ENCODE measurements around the gene UNC5A. TPM values are rescaled to one million over a fixed set of nuclear protein-coding genes. Genes with fewer than 3 reads are reported as not detected.

Gene UNC5A
- total RNA-seq, 2 experiments from 2014 or later = not detected

- Mint-ChIP-seq H3K27me3 (peaks cover 5% of the 10 kb centered on the region), H3K27ac (no peak overlapping the region)
- CTCF ChIA-PET = no interaction called here
Observed at GRCh38 chr5:176799488-176799887, 10.9 kb upstream of the UNC5A start.

GRCh38 chr5:176800024-176800423 lies 10.3 kb upstream of the UNC5A start:
- Mint-ChIP-seq H3K4me3 (no peak overlapping the region), H3K4me1 (no peaks in the 10 kb centered on the region), H3K9me3 (no peaks in the 10 kb centered on the region), H3K27me3 (peaks cover 8% of the 10 kb centered on the region), H3K27ac (no peak overlapping the region), H3K36me3 (ENCODE audit: low read depth) (no peaks in the 10 kb centered on the region)
- ChIA-PET POLR2A (no interaction called here), CTCF (no interaction called here)
- no peak for DNase-seq

More at GRCh38 chr5:176799488-176799887, 10.9 kb upstream of the UNC5A start:
- DNase-seq = no peak
- no peaks in the 10 kb centered on the region for H3K36me3 Mint-ChIP-seq (ENCODE audit: low read depth)
- no peaks in the 10 kb centered on the region for H3K9me3 Mint-ChIP-seq
- POLR2A ChIA-PET = no interaction called here
- H3K4me1 Mint-ChIP-seq = no peaks in the 10 kb centered on the region
- H3K4me3 Mint-ChIP-seq = no peak overlapping the region

- Mint-ChIP-seq H3K27me3 (peaks cover 14% of the 10 kb centered on the region), H3K4me3 (no peak overlapping the region), H3K4me1 (no peaks in the 10 kb centered on the region), H3K9me3 (no peaks in the 10 kb centered on the region), H3K36me3 (ENCODE audit: low read depth) (no peaks in the 10 kb centered on the region), H3K27ac (no peak overlapping the region)
- ChIA-PET POLR2A (no interaction called here), CTCF (no interaction called here)
- DNase-seq = no peak
Observed at GRCh38 chr5:176802116-176802784, 8.1 kb upstream of the UNC5A start.

- H3K4me3 Mint-ChIP-seq = no peak overlapping the region
- H3K27me3 Mint-ChIP-seq = peaks cover 22% of the 10 kb centered on the region
- POLR2A ChIA-PET = no interaction called here
- H3K27ac Mint-ChIP-seq = no peak overlapping the region
- H3K4me1 Mint-ChIP-seq = no peaks in the 10 kb centered on the region
- H3K9me3 Mint-ChIP-seq = no peaks in the 10 kb centered on the region
- CTCF ChIA-PET = no interaction called here
- H3K36me3 Mint-ChIP-seq (ENCODE audit: low read depth) = no peaks in the 10 kb centered on the region
- DNase-seq = no peak
Observed at GRCh38 chr5:176803068-176803942, 7.1 kb upstream of the UNC5A start.

- POLR2A ChIA-PET = no interaction called here
- no peak overlapping the region for H3K27ac Mint-ChIP-seq
- no peak overlapping the region for H3K4me3 Mint-ChIP-seq
- H3K9me3 Mint-ChIP-seq = no peaks in the 10 kb centered on the region
- H3K4me1 Mint-ChIP-seq = no peaks in the 10 kb centered on the region
- peaks cover 29% of the 10 kb centered on the region for H3K27me3 Mint-ChIP-seq
- peak; percentile 21 for DNase-seq
- CTCF ChIA-PET = interaction anchor here (1.2 kb wide), 1 partner anchor 10 kb away, joined by 3 read pairs; no protein-coding TSS in a partner anchor
- no peaks in the 10 kb centered on the region for H3K36me3 Mint-ChIP-seq (ENCODE audit: low read depth)
Observed at GRCh38 chr5:176803943-176804498, 6.3 kb upstream of the UNC5A start.

- DNase-seq = no peak
- Mint-ChIP-seq H3K4me3 (no peak overlapping the region), H3K27me3 (peaks cover 38% of the 10 kb centered on the region), H3K9me3 (no peaks in the 10 kb centered on the region), H3K36me3 (ENCODE audit: low read depth) (no peaks in the 10 kb centered on the region), H3K4me1 (peaks cover 7% of the 10 kb centered on the region), H3K27ac (no peak overlapping the region)
- ChIA-PET POLR2A (no interaction called here), CTCF (interaction anchor here (1.2 kb wide), 1 partner anchor 145 kb away, joined by 3 read pairs; no protein-coding TSS in a partner anchor)
Observed at GRCh38 chr5:176806137-176806536, 4.2 kb upstream of the UNC5A start.

- no peak for DNase-seq
- ChIA-PET POLR2A (no interaction called here), CTCF (no interaction called here)
- no peaks in the 10 kb centered on the region for H3K36me3 Mint-ChIP-seq (ENCODE audit: low read depth)
- peak overlapping the region; percentile 38 for H3K4me3 Mint-ChIP-seq
- no peaks in the 10 kb centered on the region for H3K9me3 Mint-ChIP-seq
- H3K4me1 Mint-ChIP-seq = peaks cover 7% of the 10 kb centered on the region
- peaks cover 61% of the 10 kb centered on the region for H3K27me3 Mint-ChIP-seq
- H3K27ac Mint-ChIP-seq = no peak overlapping the region
Observed at GRCh38 chr5:176809544-176810080, 747 bp upstream of the UNC5A start.

- Mint-ChIP-seq H3K27ac (no peak overlapping the region), H3K36me3 (ENCODE audit: low read depth) (no peaks in the 10 kb centered on the region), H3K4me1 (peaks cover 7% of the 10 kb centered on the region), H3K27me3 (peaks cover 65% of the 10 kb centered on the region), H3K9me3 (no peaks in the 10 kb centered on the region), H3K4me3 (peak overlapping the region; percentile 26)
- DNase-seq = no peak
- POLR2A ChIA-PET = no interaction called here
- CTCF ChIA-PET = interaction anchor here (0.5 kb wide), 1 partner anchor 75 kb away, joined by 3 read pairs; no protein-coding TSS in a partner anchor
Observed at GRCh38 chr5:176810687-176811501, 535 bp downstream of the UNC5A start.

GRCh38 chr5:176812269-176813259 lies 2.2 kb downstream of the UNC5A start:
- H3K36me3 Mint-ChIP-seq (ENCODE audit: low read depth) = no peaks in the 10 kb centered on the region
- CTCF ChIA-PET = interaction anchor here (1.2 kb wide), 1 partner anchor 152 kb away, joined by 3 read pairs; no protein-coding TSS in a partner anchor
- no peaks in the 10 kb centered on the region for H3K9me3 Mint-ChIP-seq
- no peak for DNase-seq
- no peak overlapping the region for H3K27ac Mint-ChIP-seq
- peaks cover 70% of the 10 kb centered on the region for H3K27me3 Mint-ChIP-seq
- POLR2A ChIA-PET = no interaction called here
- H3K4me3 Mint-ChIP-seq = no peak overlapping the region
- peaks cover 10% of the 10 kb centered on the region for H3K4me1 Mint-ChIP-seq

- DNase-seq = no peak
- Mint-ChIP-seq H3K4me1 (peaks cover 17% of the 10 kb centered on the region), H3K9me3 (no peaks in the 10 kb centered on the region), H3K4me3 (no peak overlapping the region), H3K27me3 (peaks cover 68% of the 10 kb centered on the region), H3K27ac (no peak overlapping the region), H3K36me3 (ENCODE audit: low read depth) (no peaks in the 10 kb centered on the region)
- POLR2A ChIA-PET = no interaction called here
- CTCF ChIA-PET = interaction anchor here (0.8 to 1.5 kb wide), 4 partner anchors 9 to 153 kb away, joined by 3 read pairs; no protein-coding TSS in a partner anchor
Observed at GRCh38 chr5:176813587-176814312, 3.4 kb downstream of the UNC5A start.

GRCh38 chr5:176814313-176814685 lies 3.9 kb downstream of the UNC5A start:
- ChIA-PET CTCF (interaction anchor here (0.6 to 1.5 kb wide), 4 partner anchors 10 to 1297 kb away, joined by 3 read pairs; no protein-coding TSS in a partner anchor), POLR2A (no interaction called here)
- H3K36me3 Mint-ChIP-seq (ENCODE audit: low read depth) = no peaks in the 10 kb centered on the region
- H3K27ac Mint-ChIP-seq = no peak overlapping the region
- no peak overlapping the region for H3K4me3 Mint-ChIP-seq
- no peak for DNase-seq
- H3K9me3 Mint-ChIP-seq = no peaks in the 10 kb centered on the region
- peaks cover 14% of the 10 kb centered on the region for H3K4me1 Mint-ChIP-seq
- peaks cover 68% of the 10 kb centered on the region for H3K27me3 Mint-ChIP-seq
